Fibroblast of villous mesenchyme (primary cell): Measurements from ENCODE around the gene LMBRD1. TPM values are rescaled to one million over a fixed set of nuclear protein-coding genes. Genes with fewer than 3 reads are reported as not detected.
"Not testable (repeated sequence)": the region's sequence is repeated elsewhere in the genome, so short reads cannot be mapped to it uniquely, and the experiment has no call there.

ENCODE experiments used
- DNase-seq: peaks from one replicate; pipeline ENCODE4 v3.0.0-alpha.2; 2010; ENCODE audit warnings: low read depth
- H3K4me3 ChIP-seq: 2 replicates; pipeline ENCODE4 v1.5.1; 2011; ENCODE audit warnings: low read depth, mild to moderate bottlenecking, low read length
- CTCF ChIP-seq: IDR thresholded peaks from 2 replicates; pipeline ENCODE4 v1.5.1; 2012; ENCODE audit warnings: low read depth, mild to moderate bottlenecking, low read length; ENCODE audit not compliant: insufficient read depth
- total RNA-seq: library from RNA; depleted of rRNA; stranded (reverse); fragments of >200 nt; gene quantifications from 2 replicates; pipeline ENCODE4 v1.2.3, GENCODE V29; 2012

The LMBRD1 gene
- total RNA-seq, 1 donor: 28.5 TPM

DNA sequence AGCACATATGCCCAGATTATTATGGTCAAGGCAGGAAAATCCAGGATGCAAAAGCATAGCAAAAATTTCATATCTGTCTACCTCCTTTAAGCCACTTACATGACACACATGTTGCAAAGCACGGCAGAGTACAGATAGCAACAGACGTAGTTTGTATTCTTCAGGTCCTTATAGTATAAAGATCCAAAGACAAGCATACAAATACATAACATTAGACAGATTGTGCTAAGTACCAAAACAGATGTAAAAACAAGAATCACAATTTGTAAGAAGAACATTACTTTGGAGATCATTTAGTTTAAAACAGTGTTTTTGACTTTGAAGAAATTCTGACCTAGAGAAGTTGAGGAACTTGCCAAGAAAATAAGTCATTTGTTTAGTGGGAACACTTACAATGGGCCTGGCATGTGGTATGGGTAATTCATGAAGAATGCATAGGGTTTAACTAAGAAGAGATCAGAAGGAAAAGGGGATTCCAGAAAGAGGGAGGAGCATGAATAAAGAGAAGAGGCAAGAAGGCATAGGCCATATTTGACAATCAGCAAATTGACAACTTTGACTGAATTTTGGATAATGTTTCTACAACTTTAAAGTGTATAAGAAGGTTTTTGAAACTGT lies 30.6 kb upstream of the LMBRD1 start:
- peak; percentile 5 for DNase-seq
- H3K4me3 ChIP-seq: no peak overlapping the region
- no peak for TF ChIP-seq CTCF

DNA sequence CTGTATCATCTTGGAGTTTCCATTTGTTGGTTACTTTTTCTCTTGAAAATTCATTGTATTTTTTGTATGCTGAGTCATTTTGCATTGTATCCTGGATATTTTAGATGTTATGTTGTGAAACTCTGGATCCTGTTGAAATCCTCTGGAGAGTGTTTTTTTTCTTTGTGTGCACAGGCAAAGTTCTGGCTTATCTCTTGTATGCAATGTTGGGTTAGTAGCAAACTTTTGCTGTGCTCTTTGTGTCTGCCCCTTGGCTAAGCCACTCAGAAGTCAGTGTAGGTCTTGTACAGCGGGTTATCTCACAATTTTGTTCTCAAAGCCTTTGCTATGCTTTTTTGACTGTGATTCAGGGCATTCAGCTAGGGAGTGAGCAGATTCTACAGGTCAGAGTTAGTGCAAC lies 29.1 kb upstream of the LMBRD1 start:
- peak; percentile 52 for DNase-seq
- no peak for TF ChIP-seq CTCF
- no peak overlapping the region for H3K4me3 ChIP-seq

DNA sequence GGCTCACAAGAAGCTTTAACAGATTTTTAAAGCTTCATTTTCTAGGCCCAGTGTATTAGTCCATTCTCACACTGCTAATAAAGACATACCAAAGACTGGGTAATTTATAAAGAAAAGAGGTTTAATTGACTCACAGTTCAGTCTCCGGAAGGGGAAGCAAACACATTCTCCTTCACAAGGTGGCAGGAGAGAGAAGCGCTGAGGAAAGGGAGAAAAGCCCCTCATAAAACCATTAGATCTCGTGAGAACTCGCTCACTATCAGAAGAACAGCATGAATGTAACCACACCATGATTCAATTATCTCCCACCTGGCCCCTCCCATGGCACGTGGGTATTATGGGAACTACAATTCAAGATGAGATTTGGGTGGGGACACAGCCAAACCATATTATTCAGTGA lies 27.5 kb upstream of the LMBRD1 start:
- not testable (repeated sequence) for DNase-seq, H3K4me3 ChIP-seq

- DNase-seq: no peak
- no peak overlapping the region for H3K4me3 ChIP-seq
- TF ChIP-seq CTCF: no peak
These were observed 23.6 kb upstream of the LMBRD1 start for GRCh38 chr6:69820438-69820837.

- TF ChIP-seq CTCF: no peak
These were observed 23.2 kb upstream of the LMBRD1 start for GRCh38 chr6:69820018-69820417.

DNA sequence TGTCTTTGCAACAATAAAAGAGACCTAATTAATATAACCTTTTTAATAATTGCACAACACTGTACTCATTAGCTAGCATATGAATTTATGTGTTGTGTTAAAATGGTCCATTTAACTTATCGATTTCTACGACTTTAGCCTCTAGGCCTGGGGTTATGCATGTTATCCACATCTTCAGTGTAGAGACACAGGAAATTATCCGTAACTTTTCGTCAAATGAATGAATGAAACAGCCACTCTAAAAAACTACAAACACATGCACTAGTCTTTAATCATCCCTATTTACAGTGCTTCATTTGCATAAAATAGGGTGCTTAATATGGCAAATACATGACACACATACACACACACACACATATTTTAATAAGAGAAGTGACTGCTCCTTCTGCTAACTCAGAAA lies 22.3 kb upstream of the LMBRD1 start:
- H3K4me3 ChIP-seq: no peak overlapping the region
- DNase-seq: no peak
- no peak for TF ChIP-seq CTCF

More at GRCh38 chr6:69820018-69820417, 23.2 kb upstream of the LMBRD1 start:
- DNase-seq: no peak
- H3K4me3 ChIP-seq: no peak overlapping the region

- no peak for DNase-seq
- TF ChIP-seq CTCF: no peak
These were observed 21.6 kb upstream of the LMBRD1 start for GRCh38 chr6:69818223-69818930.

More at GRCh38 chr6:69818223-69818930, 21.6 kb upstream of the LMBRD1 start:
- no peak overlapping the region for H3K4me3 ChIP-seq
